Muscle layer of colon (tissue), 2 donors: ENCODE results near the gene CPED1.

Source experiments
- H3K27ac ChIP-seq: one replicate; pipeline ENCODE4 v1.7.0; 2013; ENCODE audit warnings: low read depth, mild to moderate bottlenecking, low read length, moderate library complexity
- H3K27me3 ChIP-seq, 2 donors: one replicate each; pipeline ENCODE4 v1.7.0; 2013; ENCODE audit warnings: low read length in 2 of 2, mild to moderate bottlenecking in 2 of 2; ENCODE audit not compliant: insufficient read depth in 2 of 2, control insufficient read depth in 1 of 2
- H3K36me3 ChIP-seq: one replicate; pipeline ENCODE4 v1.7.0; 2013; ENCODE audit warnings: mild to moderate bottlenecking, low read length; ENCODE audit not compliant: insufficient read depth
- H3K4me1 ChIP-seq: one replicate; pipeline ENCODE4 v1.7.0; 2013; ENCODE audit warnings: mild to moderate bottlenecking, low read length; ENCODE audit not compliant: insufficient read depth
- H3K4me3 ChIP-seq, 2 donors: one replicate each; pipeline ENCODE4 v1.7.0; 2013; ENCODE audit warnings: low read length in 2 of 2, low read depth in 1 of 2, mild to moderate bottlenecking in 1 of 2, moderate library complexity in 1 of 2
- H3K9ac ChIP-seq: one replicate; pipeline ENCODE4 v1.7.0; 2013; ENCODE audit warnings: low read length
- H3K9me3 ChIP-seq: one replicate; pipeline ENCODE4 v1.7.0; 2013; ENCODE audit warnings: mild to moderate bottlenecking, low read length
- donor health status: abdominal sarcoma.
- donor health status: Adenocarcinoma of cecum.

The CPED1 gene

DNA sequence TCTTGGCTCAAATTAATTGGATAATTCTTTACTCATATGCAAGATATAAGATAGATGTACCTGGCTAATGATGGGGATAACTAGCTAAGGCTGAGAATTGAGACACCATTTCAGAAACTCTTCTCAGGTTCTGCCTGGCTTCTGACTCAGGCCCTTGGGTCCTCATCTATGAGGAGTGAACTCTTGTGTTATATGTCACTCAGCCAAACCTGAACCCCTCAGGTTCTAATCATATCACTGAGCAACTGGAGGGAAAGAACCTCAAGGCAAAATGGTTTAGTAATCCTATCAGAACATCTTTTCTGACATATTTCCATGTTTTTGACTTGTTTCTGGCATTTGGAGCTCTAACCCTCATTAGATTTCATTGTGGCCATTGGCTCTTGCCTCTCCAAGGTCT lies 100.4 kb downstream of the CPED1 start:
- Histone ChIP-seq H3K4me3 (no peak overlapping the region), H3K27ac (no peak overlapping the region), H3K36me3 (no peaks in the 10 kb centered on the region)

DNA sequence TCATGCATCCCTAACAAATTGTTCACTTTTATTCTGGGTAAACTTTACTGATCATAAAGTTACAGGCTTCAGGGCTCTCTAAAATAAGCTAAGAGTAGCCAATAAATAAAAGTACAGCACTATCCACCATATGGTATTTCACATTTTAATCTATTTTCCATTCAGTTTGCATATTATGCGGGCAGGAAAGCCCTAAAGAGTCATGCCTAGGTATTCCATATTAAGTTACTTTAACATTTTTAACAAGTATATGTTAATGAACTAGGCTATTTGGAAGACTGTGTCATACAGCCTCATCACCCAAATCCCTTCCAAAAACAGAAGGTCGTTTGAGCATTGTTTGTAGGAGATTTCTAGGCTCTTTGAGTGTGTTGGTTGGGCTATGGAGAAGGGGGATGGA lies 106.3 kb downstream of the CPED1 start:
- Histone ChIP-seq H3K4me1 (no peaks in the 10 kb centered on the region), H3K27me3 (no peaks in the 10 kb centered on the region), H3K4me3 (no peak overlapping the region), H3K36me3 (peaks cover 2% of the 10 kb centered on the region), H3K27ac (no peak overlapping the region), H3K9ac (no peak overlapping the region), H3K9me3 (no peaks in the 10 kb centered on the region)

More for the DNA sequence above, 100.4 kb downstream of the CPED1 start:
- Histone ChIP-seq H3K9me3 (no peaks in the 10 kb centered on the region), H3K27me3 (no peaks in the 10 kb centered on the region), H3K4me1 (peaks cover 20% of the 10 kb centered on the region), H3K9ac (no peak overlapping the region)

DNA sequence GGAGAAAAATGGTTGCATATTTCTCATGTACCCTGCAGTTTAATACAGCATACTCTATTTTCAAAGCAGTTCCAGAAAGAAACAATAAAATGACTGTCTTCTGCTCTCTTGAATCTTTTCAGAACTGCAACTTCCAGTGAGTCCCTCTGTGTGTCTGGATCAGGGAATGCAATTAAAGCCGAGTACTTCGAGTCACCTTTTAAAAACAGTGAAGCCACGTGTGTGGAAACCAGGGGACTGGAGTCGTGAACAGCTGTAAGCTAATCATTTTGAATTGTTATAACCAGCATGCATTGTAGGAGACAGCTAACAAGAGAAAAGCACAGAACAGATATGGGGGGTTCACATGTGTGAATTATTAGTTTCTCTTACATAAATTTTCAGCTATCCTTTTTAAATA lies 109.1 kb downstream of the CPED1 start:
- H3K36me3 ChIP-seq = peaks cover 19% of the 10 kb centered on the region
- H3K27ac ChIP-seq = no peak overlapping the region
- H3K27me3 ChIP-seq = no peaks in the 10 kb centered on the region
- H3K4me3 ChIP-seq = no peak overlapping the region
- H3K9ac ChIP-seq = no peak overlapping the region
- H3K9me3 ChIP-seq = no peaks in the 10 kb centered on the region
- H3K4me1 ChIP-seq = no peaks in the 10 kb centered on the region

DNA sequence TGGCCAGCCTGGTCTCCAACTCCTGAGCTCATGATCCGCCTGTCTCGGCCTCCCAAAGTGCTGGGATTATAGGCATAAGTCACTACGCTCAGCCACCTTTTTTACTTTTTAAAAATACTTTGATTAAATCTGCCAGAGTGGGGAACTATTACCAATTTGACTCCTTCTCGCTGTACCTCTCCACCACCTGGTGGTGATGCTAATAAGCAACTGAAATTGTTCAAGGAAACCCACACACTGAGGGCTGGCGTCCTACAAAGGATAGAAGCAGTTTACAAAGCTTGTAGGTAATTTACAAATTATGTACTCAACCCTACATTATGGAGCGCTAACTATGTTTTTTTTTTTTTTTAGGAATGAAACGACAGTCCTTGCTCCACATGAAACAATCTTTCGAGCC lies 111.1 kb downstream of the CPED1 start:
- H3K4me3 ChIP-seq = no peak overlapping the region
- no peak overlapping the region for H3K27ac ChIP-seq
- H3K27me3 ChIP-seq = no peaks in the 10 kb centered on the region
- H3K36me3 ChIP-seq = peaks cover 19% of the 10 kb centered on the region
- H3K4me1 ChIP-seq = no peaks in the 10 kb centered on the region
- H3K9ac ChIP-seq = no peak overlapping the region
- H3K9me3 ChIP-seq = no peaks in the 10 kb centered on the region

DNA sequence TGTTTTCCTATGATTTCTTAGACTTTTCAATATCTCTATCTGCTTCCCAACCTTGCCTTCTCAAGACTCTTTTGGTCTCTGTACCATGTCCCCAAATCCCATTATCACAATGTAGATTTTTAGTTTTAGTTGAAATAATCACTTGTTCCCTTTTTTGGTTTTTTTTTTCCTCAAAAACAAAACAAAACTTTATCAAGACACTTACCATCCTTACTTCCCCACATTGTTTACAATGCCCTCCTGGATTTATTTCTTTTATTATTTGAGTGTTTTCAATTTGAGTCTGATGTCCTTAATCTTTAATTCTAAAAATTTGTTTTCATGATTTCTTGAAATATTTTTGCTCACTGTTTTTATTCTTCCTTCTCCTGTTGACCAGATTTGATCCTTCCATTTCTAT lies 112.6 kb downstream of the CPED1 start:
- no peak overlapping the region for H3K4me3 ChIP-seq
- H3K9me3 ChIP-seq = no peaks in the 10 kb centered on the region
- H3K36me3 ChIP-seq = peaks cover 23% of the 10 kb centered on the region
- H3K9ac ChIP-seq = no peak overlapping the region
- no peaks in the 10 kb centered on the region for H3K27me3 ChIP-seq
- H3K4me1 ChIP-seq = no peaks in the 10 kb centered on the region
- H3K27ac ChIP-seq = no peak overlapping the region

DNA sequence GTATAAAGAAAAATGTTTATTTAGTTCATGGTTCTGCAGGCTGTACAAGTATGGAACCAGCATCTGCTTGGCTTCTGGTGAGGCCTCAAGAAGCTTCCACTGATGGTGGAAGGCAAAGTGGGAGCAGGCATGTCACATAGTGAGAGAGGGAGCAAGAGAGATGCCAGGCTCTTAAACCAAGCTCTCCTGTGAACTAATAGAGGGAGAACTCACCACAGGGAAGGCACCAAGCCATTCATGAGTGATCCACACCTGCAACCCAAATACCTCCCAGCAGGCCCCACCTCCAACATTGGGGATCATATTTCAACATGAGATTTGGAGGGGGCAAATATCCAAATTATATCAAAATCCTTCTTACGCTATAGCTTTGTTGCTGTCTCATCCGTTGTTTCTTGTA lies 113.1 kb downstream of the CPED1 start:
- Histone ChIP-seq H3K36me3 (peaks cover 25% of the 10 kb centered on the region), H3K9ac (no peak overlapping the region), H3K27me3 (no peaks in the 10 kb centered on the region), H3K27ac (no peak overlapping the region), H3K4me1 (no peaks in the 10 kb centered on the region), H3K9me3 (no peaks in the 10 kb centered on the region), H3K4me3 (no peak overlapping the region)

DNA sequence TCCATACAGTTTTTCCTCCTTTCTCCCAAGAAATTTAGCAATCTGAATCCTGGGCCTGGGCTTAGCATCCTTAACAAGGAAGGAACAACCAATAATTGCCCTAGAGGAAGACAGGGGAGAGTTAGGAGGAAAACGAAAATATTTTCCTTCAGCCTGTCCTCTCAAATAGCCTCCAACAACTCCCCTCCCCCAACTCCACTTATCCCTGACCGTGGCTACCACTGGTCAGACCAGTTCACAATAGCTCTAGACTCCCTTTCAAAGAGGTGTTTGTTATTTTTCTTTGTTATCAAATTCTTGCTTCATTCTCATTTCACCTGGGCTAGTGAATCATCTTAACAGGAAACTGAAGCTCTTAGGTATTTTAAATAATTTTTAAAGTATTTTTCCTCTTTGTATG lies 114.1 kb downstream of the CPED1 start:
- no peaks in the 10 kb centered on the region for H3K4me1 ChIP-seq
- H3K27me3 ChIP-seq = no peaks in the 10 kb centered on the region
- H3K4me3 ChIP-seq = no peak overlapping the region
- H3K9ac ChIP-seq = no peak overlapping the region
- H3K9me3 ChIP-seq = no peaks in the 10 kb centered on the region
- H3K36me3 ChIP-seq = peaks cover 28% of the 10 kb centered on the region
- H3K27ac ChIP-seq = no peak overlapping the region

DNA sequence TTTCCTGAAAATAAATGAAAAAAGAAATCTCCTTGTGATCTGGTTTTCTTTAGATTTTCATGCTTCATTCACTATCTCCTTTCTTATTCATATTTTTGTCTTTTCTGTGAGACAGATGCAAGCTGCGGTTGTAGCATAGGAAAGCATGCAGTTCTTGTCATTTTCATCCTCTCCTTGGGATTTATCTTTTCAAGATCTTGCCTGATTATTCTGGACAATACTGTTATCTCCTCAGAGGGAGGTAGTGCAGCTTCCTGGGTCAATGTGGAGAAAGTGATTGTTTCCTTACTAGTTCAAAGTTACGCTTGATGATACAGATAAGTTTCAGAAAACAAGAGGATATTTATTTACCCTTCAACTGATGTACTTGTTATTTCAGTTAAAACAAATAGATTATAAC lies 114.6 kb downstream of the CPED1 start:
- no peak overlapping the region for H3K27ac ChIP-seq

DNA sequence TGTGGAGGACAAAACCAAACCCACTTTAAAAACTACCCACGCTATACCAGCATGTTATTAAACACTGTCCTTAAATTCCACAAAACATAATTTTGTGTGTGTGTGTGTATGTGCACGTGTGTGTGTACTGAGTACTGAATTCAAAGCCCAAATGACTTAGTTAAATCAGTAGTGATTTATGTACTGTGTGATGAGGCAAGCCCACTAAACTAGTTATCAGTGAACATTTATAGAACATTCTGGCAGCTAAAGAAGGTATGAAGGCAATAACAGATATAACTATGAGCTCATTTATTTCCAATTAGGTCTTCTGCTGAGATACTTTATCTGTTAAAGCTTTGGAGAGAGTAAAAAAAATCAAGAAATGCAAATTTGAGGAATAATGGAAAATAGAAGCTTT lies 115.1 kb downstream of the CPED1 start:
- H3K9ac ChIP-seq = no peak overlapping the region
- H3K27me3 ChIP-seq = no peaks in the 10 kb centered on the region
- no peaks in the 10 kb centered on the region for H3K9me3 ChIP-seq
- H3K4me1 ChIP-seq = no peaks in the 10 kb centered on the region
- no peak overlapping the region for H3K4me3 ChIP-seq
- H3K36me3 ChIP-seq = peaks cover 28% of the 10 kb centered on the region
- no peak overlapping the region for H3K27ac ChIP-seq

More for the DNA sequence above, 114.6 kb downstream of the CPED1 start:
- peaks cover 28% of the 10 kb centered on the region for H3K36me3 ChIP-seq
- no peak overlapping the region for H3K4me3 ChIP-seq
- no peaks in the 10 kb centered on the region for H3K9me3 ChIP-seq
- no peaks in the 10 kb centered on the region for H3K4me1 ChIP-seq
- no peaks in the 10 kb centered on the region for H3K27me3 ChIP-seq
- no peak overlapping the region for H3K9ac ChIP-seq

DNA sequence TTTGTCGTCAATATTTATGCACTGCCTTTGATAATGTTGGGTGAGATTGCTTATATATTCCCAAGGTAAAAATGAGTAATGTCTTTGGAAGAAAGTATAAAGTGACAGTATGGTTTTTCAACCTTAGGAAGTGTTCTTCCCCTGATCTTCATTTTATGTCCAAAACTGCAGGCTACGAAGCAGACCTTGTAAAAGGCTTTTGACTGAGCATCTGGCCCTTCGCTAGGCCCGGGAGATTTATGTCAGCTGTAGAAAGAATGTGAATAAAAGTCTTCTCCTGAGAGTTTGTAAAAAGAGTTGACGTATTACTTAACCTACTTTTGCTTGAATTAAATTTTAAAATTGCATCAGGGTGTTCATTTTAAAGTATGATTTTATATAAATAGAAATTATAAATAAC lies 116.8 kb downstream of the CPED1 start:
- H3K4me1 ChIP-seq = no peaks in the 10 kb centered on the region
- no peaks in the 10 kb centered on the region for H3K27me3 ChIP-seq
- H3K9me3 ChIP-seq = no peaks in the 10 kb centered on the region
- no peak overlapping the region for H3K4me3 ChIP-seq
- peaks cover 23% of the 10 kb centered on the region for H3K36me3 ChIP-seq
- no peak overlapping the region for H3K9ac ChIP-seq
- H3K27ac ChIP-seq = no peak overlapping the region

DNA sequence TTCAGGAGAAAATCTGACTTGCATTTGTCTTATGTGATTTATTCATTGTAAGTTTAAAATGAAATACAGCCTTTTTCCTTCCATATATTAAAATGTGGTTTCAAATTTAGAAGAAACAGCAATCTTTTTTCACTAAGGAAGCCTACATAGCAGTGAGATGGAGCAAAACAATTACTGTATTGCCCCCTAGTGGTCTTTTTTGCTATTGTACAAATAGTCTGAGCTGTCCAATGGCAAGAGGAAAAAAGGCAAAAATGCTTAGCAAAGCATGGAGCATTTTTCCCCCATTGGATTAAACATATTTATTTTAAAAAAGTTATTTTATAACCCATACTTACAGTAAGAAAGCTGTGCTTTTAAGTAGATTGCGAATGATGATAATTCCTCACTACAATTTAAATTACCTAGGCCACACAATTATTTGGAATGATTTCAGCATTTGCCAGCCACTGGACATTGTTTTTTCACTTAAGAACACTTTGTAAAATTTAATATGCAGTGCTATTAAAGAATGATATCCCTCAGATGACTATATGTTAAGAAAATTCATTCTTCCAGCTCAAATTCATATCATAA lies 119.5 kb downstream of the CPED1 start:
- Histone ChIP-seq H3K9me3 (no peaks in the 10 kb centered on the region), H3K4me1 (no peaks in the 10 kb centered on the region)

DNA sequence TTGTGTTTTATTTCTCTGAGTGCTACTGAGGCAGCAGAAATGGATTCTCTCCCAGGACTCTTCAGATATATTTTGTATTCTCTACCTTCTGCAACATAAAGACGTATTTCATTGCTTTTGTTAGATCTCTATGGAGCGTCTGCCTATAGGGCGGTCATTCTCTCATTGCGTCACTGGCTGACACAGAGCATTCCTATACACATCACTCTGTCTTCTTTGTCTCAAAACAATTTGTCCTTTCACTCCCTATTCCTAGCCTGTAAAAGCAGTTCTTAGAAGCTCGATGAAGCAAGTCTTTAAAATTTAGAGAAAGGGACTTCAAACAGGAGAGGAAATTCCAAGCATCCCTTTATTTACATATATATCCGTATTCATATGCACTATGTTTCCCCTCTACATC lies 120.6 kb downstream of the CPED1 start:
- Histone ChIP-seq H3K4me3 (no peak overlapping the region), H3K9ac (no peak overlapping the region), H3K27me3 (no peaks in the 10 kb centered on the region), H3K4me1 (no peaks in the 10 kb centered on the region), H3K27ac (no peak overlapping the region), H3K9me3 (no peaks in the 10 kb centered on the region), H3K36me3 (peaks cover 13% of the 10 kb centered on the region)

More for the DNA sequence above, 119.5 kb downstream of the CPED1 start:
- Histone ChIP-seq H3K4me3 (no peak overlapping the region), H3K36me3 (peaks cover 13% of the 10 kb centered on the region), H3K9ac (no peak overlapping the region), H3K27ac (no peak overlapping the region), H3K27me3 (no peaks in the 10 kb centered on the region)
